Fibroblast of skin of left quadriceps (primary cell): ENCODE results near the gene WDR48.
A peak's percentile ranks its signal among the peaks of the same experiment; 100 is the strongest.

Experiments used
- DNase-seq, 2 experiments: peaks; one replicate each; pipeline ENCODE4 v3.0.0-alpha.2; 2013; ENCODE audit warnings: low read depth in 2 of 2

WDR48 gene

DNA sequence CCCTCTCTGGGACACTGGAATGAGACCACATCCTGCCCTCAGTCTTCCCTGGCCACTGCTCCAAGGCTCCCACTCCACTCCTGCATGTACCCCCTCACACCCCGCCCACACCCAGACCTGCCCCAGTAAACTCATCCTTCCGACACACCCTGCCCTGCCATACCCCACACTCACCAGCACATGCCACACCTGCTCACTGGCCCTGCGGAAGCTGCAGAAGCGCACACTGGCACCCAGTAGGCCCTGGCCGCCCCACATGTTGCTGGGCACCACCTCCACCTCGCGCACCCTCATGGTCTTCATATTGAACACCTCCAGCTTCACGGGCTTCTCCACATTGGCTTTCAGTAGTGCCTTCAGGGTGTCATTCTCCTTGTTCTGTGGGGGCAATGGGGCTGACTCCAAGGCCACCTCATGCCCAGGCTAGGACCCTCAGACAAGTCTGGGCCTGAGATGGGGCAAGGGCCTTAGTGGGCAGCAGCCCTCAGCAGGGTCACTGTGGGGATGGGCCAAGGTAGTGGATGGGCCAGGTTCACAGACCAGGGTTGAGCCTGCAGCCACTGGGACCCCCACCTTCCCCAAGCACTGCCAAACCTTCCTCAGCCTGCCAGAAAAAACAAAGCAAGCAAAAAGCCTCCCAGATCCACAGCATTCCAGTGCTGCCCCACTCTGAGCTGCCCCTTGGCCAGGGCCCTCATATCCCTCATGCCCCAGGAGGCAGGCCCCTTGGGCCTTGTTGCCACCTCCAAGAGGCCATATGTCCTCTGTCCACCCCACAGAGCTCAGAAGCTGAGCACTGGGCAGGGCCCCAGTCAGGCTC is 50.9 kb downstream of the WDR48 start:
- DNase-seq = no peak

DNA sequence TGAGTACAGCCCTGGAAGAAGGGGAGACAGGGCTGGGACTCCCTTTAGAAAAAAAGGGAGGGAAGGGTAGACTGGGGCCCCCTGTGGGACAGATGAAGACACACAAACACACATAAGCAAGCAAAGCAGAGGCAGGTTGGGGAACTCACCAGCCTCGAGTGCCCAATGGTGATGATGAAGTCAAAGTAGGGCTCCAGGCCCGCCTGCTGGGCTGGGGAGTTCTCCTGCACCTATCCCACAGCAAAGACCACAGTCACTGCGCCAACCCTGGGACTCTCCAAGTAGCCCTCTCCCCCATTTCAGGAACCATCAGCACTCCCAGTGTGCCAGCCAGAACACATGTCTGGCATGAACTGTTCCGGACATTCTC is 51.5 kb downstream of the WDR48 start:
- no peak for DNase-seq

DNA sequence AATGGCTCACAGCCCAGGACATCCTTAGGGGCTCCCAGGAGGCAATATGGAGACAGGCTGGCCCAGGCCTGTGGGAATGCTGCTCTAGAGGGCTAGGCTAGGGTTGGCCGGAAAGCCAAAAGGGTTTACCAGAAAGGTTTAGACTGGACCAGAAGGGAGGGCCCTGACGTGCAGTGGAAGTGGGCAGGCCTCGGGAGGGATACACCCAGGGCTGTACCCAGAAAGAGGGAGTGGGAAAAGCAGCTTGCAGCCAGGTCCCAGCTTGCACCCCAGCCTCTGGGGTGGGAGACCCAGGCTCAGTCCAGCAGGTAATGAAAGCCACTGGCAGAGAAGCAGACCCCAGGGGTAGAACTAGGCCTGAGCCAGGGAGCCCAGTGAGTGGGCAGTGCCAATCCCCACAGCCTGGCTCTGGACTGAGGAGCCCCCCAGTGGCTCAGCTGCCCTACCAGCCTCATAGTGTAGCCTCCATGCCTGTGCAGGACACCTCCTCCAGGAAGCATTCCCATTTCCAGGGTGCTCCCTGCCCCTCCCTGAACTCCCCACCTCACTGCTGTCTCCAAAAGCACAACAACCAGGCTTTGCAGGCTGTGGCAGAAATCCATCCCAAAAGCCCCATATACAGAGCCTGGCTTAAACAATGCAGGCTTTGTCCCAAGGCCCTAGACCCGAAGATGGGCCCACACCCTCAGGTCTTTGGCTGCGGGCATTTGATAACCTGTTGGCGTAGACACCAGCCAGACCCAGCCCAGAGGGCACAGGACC is 52.2 kb downstream of the WDR48 start:
- no peak for DNase-seq

DNA sequence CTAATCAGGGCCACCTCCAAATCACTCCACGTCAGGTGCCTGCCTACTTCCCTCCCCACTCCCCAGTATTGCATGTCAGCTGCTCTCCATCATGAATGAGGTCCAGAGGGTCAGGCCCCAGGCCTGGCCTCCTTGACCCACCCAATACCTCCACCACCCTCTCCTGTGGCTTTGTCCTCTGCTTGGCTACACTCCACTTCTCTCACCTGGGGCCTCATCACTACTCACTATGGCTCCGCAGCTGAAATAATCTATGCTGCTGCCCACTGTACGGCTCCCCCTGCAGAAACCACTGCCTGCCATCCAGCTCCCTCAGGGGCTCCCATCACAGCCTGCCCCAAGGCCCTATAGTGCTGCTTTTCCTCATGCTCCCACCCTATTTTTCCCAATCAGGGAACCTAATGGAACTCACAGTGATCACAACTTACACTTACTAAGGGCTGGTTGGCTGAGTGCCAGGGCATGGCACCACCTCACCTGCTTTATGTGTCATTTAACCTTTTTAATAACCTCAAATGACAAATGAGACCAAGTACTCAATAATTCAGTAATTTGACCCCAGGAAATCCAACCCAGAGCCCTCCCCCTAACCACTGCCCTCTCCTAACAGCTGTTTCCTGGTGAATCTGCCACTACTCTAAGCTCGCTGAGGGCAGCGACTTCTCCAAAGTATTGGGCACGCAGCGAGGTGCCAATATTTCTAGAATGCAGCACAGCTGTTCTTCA is 53.3 kb downstream of the WDR48 start:
- DNase-seq = no peak

DNA sequence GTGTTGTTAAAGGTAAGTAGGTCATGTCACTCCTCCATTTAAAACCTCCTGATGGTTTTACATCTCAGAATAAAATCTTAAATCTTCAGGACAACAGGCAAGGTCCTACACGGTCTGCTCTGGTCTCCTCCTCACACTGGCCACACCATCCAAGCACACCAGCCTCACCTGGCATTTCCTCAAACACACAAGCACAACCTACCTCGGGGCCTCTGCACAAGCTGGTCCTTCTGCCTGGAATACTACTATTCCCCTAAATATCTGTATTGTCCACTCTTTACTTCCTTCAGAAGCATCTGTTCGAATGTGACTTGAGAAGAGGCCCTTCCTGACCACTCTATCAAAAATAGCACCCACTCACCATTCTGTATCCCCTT is 53.9 kb downstream of the WDR48 start:
- DNase-seq = no peak

DNA sequence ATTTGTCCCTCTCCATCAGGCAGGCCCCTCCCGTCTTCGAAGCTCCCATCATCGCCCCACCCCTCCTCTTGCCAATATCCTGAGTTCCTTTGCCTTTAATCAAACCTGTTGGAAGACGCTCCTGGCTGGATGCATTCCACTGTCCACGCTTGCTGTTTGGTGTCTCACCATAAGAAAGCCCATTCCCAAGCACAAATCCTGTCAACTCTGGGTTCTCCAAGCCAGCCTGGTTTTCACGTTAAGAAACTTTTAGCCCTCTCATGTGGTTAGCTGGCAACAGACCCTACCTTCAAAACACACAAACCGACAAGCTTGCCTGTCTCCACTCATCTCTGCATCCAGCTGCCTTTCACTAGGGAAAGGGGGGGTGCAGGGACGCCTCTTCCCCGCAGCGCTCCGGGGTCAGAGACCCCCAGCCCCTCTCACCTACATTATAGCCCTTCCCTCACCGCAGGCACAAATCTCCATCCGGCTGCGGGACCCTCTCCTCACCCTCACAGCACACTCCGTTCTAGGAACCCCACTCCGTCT is 54.5 kb downstream of the WDR48 start:
- DNase-seq = no peak

DNA sequence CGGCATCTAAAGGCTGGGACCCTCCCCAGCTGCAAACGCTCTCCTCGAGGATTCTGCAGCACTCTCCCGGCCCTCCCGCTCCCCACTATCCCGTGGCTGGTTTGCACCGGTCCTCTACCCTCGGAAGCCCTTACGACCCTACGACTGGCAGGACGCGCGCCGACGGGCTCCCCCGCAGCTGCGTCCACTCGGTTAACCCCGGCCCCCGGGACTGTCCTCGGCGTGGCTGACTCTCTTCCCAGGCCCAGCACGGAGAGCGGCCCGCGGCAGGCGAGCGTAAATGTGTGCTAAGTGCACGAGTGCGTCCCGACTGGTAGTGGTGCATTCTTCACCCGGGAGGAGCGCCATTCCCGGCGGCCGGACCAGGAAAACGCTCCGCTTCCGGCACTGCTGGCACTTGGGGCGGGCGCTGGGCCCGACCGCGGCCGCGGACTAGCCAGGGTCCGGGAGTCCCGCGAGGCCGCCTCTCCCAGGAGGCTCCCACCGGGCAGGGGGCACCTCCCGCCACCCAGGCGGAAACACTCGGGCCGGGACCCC is 55.1 kb downstream of the WDR48 start:
- DNase-seq = peak in 1 of 2 experiments; percentile 15

DNA sequence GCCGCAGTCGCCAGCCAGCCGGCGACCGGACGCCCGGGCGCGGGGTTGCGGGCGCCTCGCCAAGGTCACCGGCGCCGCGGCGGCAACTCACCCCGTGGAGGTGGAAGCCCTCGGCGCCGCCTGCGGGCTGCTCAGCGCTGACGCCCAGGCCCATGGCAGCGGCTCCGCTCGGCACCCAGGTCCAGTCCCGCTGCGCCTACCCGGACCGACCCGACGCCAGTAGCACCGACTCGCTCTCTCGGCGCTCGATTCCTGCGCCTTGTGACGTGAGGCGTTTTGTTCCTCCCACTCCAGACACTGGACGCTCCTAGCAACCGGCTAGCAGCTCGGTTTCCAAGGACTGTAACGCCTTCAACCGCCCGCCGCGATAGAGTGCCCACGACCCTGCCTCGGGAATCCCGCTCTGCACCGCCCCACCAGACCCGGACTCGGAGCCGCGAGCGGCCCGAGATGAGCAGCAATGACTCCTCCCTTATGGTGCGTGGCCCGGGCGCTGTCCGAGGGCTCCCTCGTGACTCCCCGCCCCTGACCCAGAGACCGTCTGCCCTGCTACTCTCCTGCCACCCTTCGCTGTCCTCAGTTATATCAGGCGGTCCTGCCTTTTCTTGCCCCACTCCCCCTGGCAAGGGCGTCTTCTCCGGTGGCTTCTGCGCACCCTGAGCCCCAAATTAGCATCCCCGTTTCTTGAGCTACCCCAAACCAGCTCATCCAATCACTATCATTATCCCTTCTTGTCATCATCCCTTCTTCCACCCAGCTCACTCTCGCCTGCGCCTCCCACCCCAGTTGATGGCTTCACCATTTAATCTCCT is 55.8 kb downstream of the WDR48 start, which contains the start of the genes GORASP1 and TTC21A:
Gene GORASP1 (minus strand): TSS at position 240 of the 812 bp plus-strand sequence. CDS start 86 bp downstream, at position 154.
Gene TTC21A (plus strand): TSS at position 293 of the 812 bp plus-strand sequence. CDS start 158 bp downstream, at position 451.
- DNase-seq = peak; percentile 63 to 65

DNA sequence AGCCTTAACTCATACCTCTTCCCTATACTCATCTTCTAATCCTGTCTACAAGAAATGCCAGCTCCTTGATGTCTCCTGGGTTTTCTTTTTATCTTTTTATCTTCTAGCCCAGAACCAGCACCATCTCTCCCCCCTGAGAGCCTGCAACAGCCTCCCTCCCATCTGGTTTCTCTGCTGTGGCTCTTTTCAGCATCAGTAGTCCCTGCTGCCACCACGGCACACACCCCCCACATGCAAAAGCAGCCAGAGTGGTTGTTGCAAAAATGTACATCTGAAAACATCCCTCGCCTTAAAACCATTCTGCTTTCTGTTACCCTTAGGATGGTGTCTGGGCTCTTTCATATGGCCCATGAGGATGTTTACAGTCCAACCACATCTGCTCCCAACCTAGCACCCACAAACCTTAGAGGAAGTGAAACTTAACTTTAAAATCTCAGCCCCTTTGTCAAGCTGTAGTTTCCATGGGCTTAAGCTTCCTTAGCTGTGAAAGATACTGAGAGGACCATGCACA is 56.4 kb downstream of the WDR48 start:
- no peak for DNase-seq

DNA sequence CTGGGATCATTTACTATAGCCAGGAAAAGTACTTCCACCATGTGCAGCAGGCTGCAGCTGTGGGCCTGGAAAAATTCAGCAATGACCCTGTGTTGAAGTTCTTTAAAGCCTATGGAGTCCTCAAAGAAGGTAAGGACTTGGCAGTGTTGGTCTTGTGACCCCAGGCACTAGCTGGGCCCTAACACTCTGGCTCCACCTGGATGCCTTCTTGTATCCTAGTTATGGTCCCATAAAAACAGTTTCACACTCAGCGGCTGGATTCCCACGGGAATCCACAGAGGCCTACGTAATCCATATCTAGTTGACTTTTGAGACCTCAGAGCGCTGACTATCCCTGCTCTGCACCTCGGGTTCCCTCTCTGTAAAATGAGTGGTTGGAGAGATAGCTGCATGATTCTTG is 57.3 kb downstream of the WDR48 start:
- no peak for DNase-seq

DNA sequence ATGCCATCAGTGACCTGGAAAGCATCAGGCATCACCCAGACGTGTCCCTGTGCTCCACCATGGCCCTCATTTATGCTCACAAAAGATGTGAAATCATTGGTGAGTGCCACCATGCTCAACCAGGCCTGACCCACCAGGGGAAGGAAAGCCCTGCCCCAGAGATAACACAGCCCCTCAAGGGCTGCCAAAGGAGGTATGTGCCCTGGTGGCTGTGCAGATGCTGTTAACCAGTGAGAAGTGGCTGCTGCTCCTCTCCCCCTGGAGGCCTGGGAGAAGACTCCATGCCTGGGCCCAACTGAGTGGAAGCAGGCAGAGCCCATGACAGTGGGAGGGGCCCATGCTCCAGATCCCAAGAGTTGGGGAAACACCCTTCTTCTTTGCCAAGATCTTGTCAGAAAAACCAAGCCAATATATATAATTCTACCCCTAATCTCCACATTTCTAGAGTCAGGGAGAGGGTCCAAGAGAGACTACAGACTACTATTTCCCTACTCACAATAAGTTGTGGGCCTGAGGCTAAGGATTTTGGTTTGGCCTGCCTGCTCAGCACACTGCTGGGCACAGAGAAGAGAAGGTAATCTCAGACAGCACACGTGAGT is 58.3 kb downstream of the WDR48 start:
- DNase-seq = no peak

DNA sequence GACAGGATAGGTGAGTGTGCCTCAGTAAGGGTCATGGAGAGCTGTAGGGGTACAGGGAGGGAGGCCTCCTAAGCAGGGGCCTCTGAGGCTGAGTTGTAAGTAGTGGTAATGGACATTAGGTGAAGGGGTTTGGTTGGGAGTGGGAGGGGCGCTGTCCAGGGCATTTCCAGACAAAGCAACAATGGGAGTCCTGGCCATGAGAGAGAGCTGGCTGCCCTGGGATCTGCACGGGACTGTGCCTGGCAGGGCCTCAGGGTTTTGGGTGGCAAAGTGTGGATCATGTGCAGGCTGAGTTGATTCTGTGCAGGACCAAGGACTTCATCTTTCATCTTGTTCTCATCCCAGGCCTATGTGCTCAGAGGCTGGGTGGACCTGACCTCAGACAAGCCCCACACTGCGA is 60.3 kb downstream of the WDR48 start:
- no peak for DNase-seq

DNA sequence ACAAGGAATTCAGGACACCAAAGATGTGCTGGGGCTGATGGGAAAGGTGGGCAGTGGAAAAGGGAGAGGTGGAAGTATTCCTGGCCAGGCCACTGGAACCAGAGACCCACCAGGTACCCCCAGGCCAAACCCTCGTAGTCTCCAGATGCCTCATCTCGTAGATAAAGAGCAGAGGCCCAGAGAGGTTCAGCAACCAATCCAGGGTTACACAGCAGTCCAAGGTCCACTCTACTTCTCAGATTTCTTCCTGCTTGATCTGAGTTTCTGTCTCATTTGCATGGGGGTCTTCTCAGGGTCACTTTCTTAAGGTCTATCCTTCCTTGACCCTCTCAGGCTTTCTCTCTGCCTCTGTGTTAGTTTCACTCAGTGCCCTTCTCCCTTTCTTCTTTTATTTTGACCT is 60.7 kb downstream of the WDR48 start:
- DNase-seq = no peak

DNA sequence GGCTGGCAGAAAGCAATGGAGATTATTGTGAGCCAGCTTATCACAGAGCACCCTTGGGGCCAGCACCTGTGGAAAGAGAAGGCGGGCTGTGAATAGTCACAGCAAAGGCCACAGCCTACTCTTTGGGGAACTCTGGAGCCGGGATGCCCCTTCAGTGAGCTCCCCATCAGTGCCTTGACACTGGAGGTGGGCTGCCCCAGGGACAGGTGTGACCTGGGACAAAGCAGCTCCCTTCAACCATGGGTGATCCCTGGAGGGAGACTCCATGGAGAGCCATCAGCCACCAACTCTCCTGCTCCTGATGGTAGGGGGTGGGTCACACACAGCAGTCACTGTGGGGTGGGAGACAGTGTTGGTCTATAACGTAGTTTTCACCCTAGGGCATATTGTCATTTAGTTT is 61.5 kb downstream of the WDR48 start:
- no peak for DNase-seq

DNA sequence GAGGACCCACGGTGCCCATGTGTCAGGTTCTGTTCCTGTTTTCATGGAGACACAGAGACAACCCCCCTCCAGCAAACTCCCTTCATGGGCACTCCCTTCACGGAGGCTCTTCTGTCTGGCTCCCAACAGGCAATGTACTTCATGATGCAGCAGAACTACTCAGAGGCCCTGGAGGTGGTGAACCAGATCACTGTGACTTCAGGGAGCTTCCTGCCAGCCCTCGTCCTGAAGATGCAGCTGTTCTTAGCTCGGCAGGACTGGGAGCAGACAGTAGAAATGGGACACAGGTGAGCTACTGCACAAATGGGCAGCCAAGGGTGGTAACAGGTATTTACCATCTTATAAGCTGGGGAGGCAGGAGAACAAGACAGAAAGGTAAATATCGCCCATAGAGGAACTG is 62.6 kb downstream of the WDR48 start:
- DNase-seq = no peak

DNA sequence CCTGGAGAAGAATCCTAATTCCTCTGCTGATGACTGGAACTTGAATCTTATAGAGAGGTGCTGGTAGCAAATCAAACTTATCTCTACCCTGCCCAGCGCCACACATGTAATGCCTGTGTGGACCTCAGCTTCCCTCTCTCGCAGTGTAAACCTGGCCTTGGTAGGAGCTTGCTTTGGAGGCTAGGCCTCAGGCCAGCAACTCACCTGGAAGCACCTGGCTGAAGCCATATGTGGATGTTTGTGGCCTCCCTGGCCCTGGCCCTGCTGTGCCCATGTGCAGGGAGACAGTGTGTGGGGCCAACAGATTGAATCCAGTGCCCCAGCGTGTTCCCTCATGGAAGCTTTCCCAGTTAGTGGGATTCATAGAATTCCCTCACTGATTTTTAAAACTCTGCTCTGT is 64.1 kb downstream of the WDR48 start:
- DNase-seq = no peak

DNA sequence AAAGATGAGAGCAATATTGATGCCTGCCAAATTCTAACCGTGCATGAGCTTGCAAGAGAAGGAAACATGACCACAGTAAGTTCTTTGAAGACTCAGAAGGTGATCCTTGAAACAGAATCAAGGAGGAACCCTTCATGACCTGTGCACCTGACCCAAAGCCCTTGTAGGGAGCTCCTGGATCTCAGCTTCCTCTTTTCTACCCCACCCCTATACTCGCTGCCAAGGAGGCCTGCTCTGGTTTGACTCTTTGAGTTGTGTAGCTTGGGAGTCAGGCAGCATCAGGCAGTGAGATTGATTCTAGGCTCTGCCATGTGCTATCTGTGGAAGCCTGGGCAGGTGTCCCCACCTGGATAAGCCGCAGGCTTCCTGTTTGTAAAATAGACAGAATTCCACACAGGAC is 66.3 kb downstream of the WDR48 start:
- DNase-seq = no peak

DNA sequence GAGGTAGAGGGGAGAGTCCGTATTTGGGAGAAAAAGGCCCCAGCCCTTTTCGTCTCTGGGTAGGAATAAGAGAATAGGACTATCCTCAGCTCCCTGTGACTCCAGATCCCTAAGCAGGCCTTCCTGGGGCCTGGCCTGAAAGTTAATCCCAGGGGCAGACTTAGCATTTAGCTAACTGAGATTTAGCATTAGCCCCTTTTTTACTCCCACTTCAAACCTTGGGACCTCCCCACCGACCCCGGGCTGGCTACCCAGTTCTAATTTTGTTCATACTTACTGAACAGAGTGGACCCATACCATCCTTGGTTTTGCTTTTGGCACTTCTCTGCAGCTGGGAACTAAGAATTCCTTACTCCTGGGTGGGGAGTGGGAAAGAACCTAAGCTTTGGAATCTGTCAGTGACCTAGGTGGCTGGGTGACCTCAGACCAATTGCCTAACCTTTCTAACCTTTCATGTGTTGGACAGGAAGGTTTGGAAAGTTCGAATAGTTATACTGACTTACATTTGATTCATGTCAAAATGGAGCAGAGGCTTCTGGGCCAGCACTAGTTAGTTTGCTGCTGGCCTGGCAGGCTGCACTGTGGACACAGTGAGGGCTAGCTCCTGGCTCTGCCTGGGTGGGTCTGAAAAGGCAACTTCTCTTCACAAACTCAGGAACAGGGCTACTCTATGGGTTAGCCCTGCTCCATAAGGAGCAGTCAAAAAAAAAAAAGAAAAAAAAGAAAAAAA is 67.3 kb downstream of the WDR48 start:
- DNase-seq = no peak

DNA sequence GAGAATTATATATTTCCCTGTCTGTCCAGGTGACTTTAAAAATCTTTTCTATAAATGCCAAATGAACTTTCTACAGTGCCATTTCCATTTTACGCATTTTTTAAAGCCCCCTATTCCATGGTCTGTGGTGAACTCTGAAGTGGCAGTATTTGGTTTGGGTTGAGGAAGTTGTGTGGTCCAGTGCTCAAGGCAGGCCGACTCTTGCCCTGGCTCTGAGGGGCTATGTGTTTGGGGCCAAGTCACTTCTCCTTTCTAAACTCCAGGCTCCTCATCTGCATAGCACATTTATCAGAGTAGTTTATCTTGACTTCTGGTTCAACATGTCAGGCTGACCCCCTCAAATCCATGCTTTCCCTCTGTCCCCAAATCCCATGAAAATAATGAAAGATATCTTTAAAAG is 69.8 kb downstream of the WDR48 start:
- DNase-seq = no peak

DNA sequence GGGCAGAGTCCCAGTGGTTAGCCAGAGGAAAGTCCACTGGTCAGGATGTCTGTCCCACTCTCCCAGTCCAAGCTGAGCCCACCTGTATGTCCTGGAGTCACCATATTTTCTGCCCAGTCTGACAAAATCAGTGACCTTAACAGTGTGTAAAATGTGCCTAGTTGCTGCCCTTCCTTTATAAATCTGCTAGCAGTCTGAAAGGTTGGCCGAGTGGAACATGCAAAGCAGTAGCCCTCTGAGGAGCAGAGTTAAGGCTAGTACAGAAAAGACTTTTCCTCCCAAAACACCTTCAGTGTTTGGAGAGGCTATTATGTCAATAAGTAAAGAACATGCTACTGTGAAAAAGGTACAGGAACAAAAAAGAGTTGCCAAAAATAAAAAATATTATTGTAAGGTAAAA is 71.0 kb downstream of the WDR48 start:
- no peak for DNase-seq
